ENCODE results near the gene MROH9.

The MROH9 gene

DNA sequence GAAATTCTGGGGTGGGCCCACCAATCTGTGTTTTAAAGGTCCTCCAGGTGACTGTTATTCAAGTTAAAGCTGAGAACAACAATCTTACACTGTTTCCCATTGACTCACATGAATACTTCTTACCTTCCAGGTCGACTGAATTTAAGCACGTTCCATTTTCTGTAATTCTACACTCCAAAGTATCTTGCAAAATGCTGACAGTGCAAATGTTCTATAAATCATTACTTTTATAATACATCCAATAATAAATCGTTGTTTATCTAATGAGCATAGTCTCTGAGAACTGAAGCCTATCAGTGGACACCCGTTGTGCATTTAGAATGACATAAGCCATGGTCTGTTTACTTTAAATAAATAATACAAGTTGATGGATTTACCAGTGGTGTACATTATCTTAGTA is 79.5 kb downstream of the MROH9 start:
- no peaks in the 10 kb centered on the region for H3K27me3 ChIP-seq (replicated peaks; ENCODE audit: control insufficient read depth, insufficient read depth, low read length)
- H3K4me3 ChIP-seq (replicated peaks; ENCODE audit: low read depth, low read length): no peak overlapping the region
- no peak for DNase-seq (ENCODE audit: extremely low read depth, insufficient read length)
- no peaks in the 10 kb centered on the region for H3K36me3 ChIP-seq (ENCODE audit: control insufficient read depth, insufficient read depth, low read length)
- TF ChIP-seq, protein P1, sequence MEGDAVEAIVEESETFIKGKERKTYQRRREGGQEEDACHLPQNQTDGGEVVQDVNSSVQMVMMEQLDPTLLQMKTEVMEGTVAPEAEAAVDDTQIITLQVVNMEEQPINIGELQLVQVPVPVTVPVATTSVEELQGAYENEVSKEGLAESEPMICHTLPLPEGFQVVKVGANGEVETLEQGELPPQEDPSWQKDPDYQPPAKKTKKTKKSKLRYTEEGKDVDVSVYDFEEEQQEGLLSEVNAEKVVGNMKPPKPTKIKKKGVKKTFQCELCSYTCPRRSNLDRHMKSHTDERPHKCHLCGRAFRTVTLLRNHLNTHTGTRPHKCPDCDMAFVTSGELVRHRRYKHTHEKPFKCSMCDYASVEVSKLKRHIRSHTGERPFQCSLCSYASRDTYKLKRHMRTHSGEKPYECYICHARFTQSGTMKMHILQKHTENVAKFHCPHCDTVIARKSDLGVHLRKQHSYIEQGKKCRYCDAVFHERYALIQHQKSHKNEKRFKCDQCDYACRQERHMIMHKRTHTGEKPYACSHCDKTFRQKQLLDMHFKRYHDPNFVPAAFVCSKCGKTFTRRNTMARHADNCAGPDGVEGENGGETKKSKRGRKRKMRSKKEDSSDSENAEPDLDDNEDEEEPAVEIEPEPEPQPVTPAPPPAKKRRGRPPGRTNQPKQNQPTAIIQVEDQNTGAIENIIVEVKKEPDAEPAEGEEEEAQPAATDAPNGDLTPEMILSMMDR (IDR thresholded peaks at IDR 0.05; ENCODE audit: insufficient read depth, low read length, poor library complexity, severe bottlenecking): no peak

DNA sequence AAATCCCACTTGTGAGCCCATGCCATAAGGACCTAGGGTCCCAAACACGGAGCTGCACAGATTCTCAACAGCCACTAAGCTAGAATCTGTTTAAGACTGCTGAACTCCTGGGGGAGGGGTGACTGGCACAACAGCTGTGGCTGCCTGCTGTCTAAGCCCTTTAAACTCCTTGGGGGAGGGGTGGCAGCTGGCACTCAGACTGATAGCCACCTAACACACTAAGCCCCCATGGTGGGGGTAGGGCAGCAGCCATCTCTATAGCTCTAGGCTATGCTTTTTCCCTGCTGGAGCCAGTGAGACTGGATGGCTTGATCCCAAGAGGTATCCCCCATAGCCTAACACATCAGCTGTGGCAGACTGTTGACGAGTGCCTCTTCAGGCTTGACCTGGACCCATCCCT is 82.1 kb downstream of the MROH9 start:
- no peak for DNase-seq (ENCODE audit: extremely low read depth, insufficient read length)
- TF ChIP-seq, protein P1 (IDR thresholded peaks at IDR 0.05; ENCODE audit: insufficient read depth, low read length, poor library complexity, severe bottlenecking): no peak
- Histone ChIP-seq H3K36me3 (ENCODE audit: control insufficient read depth, insufficient read depth, low read length) (no peaks in the 10 kb centered on the region), H3K4me3 (replicated peaks; ENCODE audit: low read depth, low read length) (no peak overlapping the region), H3K27me3 (replicated peaks; ENCODE audit: control insufficient read depth, insufficient read depth, low read length) (no peaks in the 10 kb centered on the region)

DNA sequence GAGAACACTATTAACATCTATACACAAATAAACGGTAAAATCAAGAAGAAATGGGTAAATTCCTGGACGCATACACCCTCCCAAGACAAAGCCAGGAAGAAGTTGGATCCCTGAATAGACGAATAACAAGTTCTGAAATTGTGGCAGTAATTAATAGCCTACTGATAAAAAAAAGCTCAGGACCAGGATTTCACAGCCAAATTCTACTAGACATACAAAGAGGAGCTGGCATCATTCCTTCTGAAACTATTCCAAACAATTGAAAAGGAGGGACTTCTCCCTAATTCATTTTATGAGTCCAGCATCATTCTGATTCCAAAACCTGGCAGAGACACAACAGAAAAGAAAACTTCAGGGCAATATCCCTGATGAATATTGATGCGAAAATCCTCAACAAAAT is 84.6 kb downstream of the MROH9 start:
- TF ChIP-seq, protein P1 (IDR thresholded peaks at IDR 0.05; ENCODE audit: insufficient read depth, low read length, poor library complexity, severe bottlenecking): no peak
- no peaks in the 10 kb centered on the region for H3K27me3 ChIP-seq (replicated peaks; ENCODE audit: control insufficient read depth, insufficient read depth, low read length)
- DNase-seq (ENCODE audit: extremely low read depth, insufficient read length): no peak
- H3K36me3 ChIP-seq (ENCODE audit: control insufficient read depth, insufficient read depth, low read length): no peaks in the 10 kb centered on the region
- no peak overlapping the region for H3K4me3 ChIP-seq (replicated peaks; ENCODE audit: low read depth, low read length)

DNA sequence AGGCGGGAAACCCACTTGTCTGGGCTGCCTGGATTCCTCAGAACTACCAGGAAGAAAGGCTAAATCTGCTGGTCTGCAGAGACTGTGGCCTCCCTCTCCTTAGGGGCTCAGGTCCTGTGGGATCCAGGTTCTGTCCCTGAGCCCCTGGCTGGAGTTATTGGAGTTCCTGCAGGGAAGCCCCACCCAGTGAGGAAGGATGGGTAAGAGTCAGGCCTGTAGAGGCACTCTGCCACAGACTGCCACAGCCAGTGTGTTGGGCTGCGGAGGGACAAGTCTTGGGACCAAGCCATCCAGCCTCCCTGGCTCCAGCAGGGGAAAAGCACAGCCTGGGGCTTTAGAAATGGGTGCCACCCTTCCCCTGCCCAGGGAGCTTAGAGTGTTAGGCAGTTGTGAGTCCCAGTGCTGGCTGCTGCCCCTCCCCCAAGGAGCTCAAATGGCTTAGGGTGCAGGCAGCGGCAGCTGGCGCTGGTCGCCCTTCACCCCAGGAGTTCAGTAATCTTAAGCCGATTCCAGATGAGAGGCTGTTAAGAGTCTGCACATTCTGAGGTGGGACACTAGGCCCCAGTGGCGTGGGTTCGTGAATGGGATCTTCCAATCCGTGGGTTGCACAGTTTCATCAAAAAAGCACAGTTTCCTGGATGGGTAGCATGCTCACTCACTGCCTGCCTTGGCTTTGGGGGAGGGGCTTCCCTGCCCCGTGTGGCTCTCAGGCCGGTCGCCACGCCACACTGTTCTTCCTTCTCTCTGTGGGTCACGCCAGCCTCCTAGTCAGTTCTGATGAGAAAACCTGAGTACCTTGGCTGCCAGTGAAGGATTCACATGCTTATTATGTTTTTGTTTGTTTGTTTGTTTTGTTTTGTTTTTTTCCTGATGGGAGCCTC is 97.7 kb downstream of the MROH9 start:
- H3K4me3 ChIP-seq (replicated peaks; ENCODE audit: low read depth, low read length): no peak overlapping the region
- H3K27me3 ChIP-seq (replicated peaks; ENCODE audit: control insufficient read depth, insufficient read depth, low read length): no peaks in the 10 kb centered on the region
- TF ChIP-seq, protein P1 (IDR thresholded peaks at IDR 0.05; ENCODE audit: insufficient read depth, low read length, poor library complexity, severe bottlenecking): no peak
- no peak for DNase-seq (ENCODE audit: extremely low read depth, insufficient read length)
- H3K36me3 ChIP-seq (ENCODE audit: control insufficient read depth, insufficient read depth, low read length): no peaks in the 10 kb centered on the region

DNA sequence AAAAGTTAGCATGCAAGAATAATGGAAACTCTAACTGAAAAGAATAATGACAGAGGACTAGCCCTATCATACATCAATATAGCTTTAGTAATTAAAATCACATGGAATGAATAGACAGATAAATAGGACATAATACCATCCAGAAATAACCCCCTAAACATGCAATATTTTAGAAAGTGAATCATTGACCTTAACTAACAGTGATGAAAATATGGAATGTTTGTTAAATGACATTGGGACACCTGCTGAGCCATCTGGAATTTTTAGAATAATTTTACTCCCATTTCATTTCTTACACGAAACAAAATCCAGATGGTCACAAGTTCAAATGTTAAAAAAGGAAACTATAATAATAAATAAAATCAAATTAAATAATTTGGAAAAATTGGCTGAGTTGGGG is 102.3 kb downstream of the MROH9 start:
- Histone ChIP-seq H3K4me3 (replicated peaks; ENCODE audit: low read depth, low read length) (no peak overlapping the region), H3K36me3 (ENCODE audit: control insufficient read depth, insufficient read depth, low read length) (no peaks in the 10 kb centered on the region), H3K27me3 (replicated peaks; ENCODE audit: control insufficient read depth, insufficient read depth, low read length) (no peaks in the 10 kb centered on the region)
- DNase-seq (ENCODE audit: extremely low read depth, insufficient read length): no peak
- TF ChIP-seq, protein P1 (IDR thresholded peaks at IDR 0.05; ENCODE audit: insufficient read depth, low read length, poor library complexity, severe bottlenecking): no peak
